Measurements from ENCODE around the gene TRABD2B. TPM values are rescaled to one million over a fixed set of nuclear protein-coding genes. Genes with fewer than 3 reads are reported as not detected.

The TRABD2B gene
- total RNA-seq, 1 experiment from 2014 or later: 0.05 TPM

DNA sequence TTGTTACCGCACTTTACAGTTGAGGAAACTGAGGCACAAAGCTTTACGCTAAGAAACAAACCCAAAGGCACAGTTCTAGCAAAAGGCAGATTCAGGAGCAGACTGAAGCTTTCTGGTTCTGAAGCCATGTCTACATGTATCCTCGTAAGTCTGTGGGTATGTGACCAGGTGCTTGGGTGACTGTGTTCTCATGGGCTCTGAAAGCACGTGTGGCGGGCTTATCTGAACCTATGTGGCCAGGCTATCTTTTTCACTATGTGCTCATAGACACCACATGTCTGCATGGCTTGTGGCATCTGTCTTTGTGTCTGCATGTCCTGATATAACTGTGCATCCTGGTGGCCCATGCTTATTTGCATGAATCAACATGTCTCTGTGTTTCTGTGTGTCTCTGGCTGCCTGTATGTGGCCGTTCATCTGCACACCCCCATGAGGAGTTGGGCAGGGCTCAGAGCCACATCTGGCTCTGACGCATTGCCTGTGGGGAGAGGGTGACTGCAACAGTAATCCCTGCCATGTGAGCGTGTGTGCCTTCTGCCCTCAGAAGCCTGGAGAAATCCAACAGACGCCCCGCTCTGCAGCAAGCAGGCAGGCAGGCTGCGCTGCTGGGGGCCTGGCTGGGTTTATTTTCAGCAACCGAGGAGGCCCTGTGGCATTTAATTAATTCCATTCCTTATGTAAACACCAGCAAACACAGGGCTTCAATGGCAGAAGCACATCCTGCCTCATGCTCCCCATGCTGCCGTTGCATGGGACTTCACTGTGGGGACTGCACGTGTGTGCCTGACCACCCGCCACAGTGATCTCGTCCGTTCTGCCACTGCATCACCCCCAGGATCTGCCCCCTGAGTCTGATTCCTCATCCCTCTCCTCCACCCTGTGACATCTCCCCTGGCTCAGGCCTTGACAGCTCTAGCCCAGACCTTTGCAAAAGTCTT lies 115.4 kb downstream of the TRABD2B start:
- no peaks in the 10 kb centered on the region for H3K79me2 ChIP-seq (ENCODE audit: insufficient read depth, low read length)
- ATAC-seq (no peak), DNase-seq (ENCODE audit: low read depth, low spot score) (no peak)
- no peak overlapping the region for H3K4me3 ChIP-seq (replicated peaks in 1 of 2; ENCODE audit: low read depth in 1 of 2, low read length in 2 of 2)
- no peak overlapping the region for H3K27ac ChIP-seq (ENCODE audit: low read depth, low read length)
- intact Hi-C loops (cut with micrococcal nuclease): no loop called here
- no peak overlapping the region for H3K9ac ChIP-seq (ENCODE audit: low read length)
- no peaks in the 10 kb centered on the region for H3K4me1 ChIP-seq (ENCODE audit: control insufficient read depth in 1 of 2, insufficient read depth in 2 of 2, low read length in 2 of 2)
- H2AFZ ChIP-seq (ENCODE audit: low read depth, low read length, poor library complexity, severe bottlenecking): no peak overlapping the region
- ChIA-PET CTCF (no interaction called here), RAD21 (ENCODE audit: low non-redundant PET in 1 of 2, low total read pairs in 2 of 2, uncharacterized antibody in 2 of 2, unreplicated experiment in 2 of 2) (no interaction called here), POLR2A (no interaction called here)
- no peaks in the 10 kb centered on the region for H4K20me1 ChIP-seq (ENCODE audit: insufficient read depth)
- no peaks in the 10 kb centered on the region for H3K27me3 ChIP-seq (ENCODE audit: insufficient read depth, low read length)
- H3K9me3 ChIP-seq (ENCODE audit: control insufficient read depth in 1 of 2, insufficient read depth in 1 of 2, low read depth in 1 of 2, low read length in 2 of 2): no peaks in the 10 kb centered on the region
- H3K4me2 ChIP-seq (ENCODE audit: low read length): no peak overlapping the region
- TF ChIP-seq EGR1 (IDR thresholded peaks at IDR 0.05; ENCODE audit: low read depth): no peak
- TF ChIP-seq, protein P1, sequence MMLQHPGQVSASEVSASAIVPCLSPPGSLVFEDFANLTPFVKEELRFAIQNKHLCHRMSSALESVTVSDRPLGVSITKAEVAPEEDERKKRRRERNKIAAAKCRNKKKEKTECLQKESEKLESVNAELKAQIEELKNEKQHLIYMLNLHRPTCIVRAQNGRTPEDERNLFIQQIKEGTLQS (IDR thresholded peaks at IDR 0.05): no peak
- no peak for TF ChIP-seq ELF1 (IDR thresholded peaks at IDR 0.05; ENCODE audit: borderline replicate concordance, low read depth)
- no peak for TF ChIP-seq ZNF274 (IDR thresholded peaks at IDR 0.05; ENCODE audit: low read depth, low read length)
- TF ChIP-seq EZH2 (IDR thresholded peaks at IDR 0.05): no peak
- TF ChIP-seq POLR2A (IDR thresholded peaks at IDR 0.05; ENCODE audit: borderline replicate concordance, extremely low read depth, insufficient read depth, insufficient read length): no peak
- TF ChIP-seq CBX3 (IDR thresholded peaks at IDR 0.05; ENCODE audit: low read depth): no peak
- TF ChIP-seq JUND (IDR thresholded peaks at IDR 0.05): no peak
- TF ChIP-seq EZH2phosphoT487 (IDR thresholded peaks at IDR 0.05; ENCODE audit: borderline replicate concordance): no peak
- TF ChIP-seq SIN3A (IDR thresholded peaks at IDR 0.05; ENCODE audit: low read depth): no peak
- no peak for TF ChIP-seq SP1 (IDR thresholded peaks at IDR 0.05; ENCODE audit: low read depth)
- no peak for TF ChIP-seq POLR2AphosphoS5 (IDR thresholded peaks at IDR 0.05; ENCODE audit: low read depth, low read length)
- BruUV-seq (replicated peaks): no TSS peak
- H3K9me2 ChIP-seq (ENCODE audit: insufficient read depth): no peaks in the 10 kb centered on the region
- H3K36me3 ChIP-seq (ENCODE audit: control insufficient read depth in 1 of 2, insufficient read depth in 2 of 2, low read length in 2 of 2): no peaks in the 10 kb centered on the region

All from HCT116 (cell line).